ENCODE results near the gene THADA. TPM values are rescaled to one million over a fixed set of nuclear protein-coding genes. Genes with fewer than 3 reads are reported as not detected.

Gene THADA
- total and polyA plus RNA-seq, 12 donors: 7.5 to 18.0 (median 15.2) TPM

DNA sequence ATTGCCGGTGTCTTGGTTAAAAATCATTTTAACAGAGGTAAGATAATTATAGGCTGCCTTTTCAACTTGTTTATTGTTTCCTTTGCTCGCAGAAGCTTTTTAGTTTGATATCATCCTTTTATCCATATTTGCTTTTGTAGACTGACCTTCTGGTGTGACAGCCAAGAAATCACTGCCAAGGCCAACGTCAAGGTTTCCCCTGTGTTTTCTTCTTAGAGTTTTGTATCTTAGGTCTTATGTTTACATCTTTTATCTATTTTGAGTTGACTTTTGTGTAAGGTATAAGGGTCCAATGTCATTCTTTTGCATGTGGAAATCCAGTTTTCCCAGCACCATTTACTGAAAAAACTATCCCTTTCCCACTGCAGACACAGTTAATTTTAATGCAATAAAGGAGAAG lies 240.4 kb downstream of the THADA start:
- no peaks in the 10 kb centered on the region for H3K36me3 ChIP-seq
- no peaks in the 10 kb centered on the region for H3K27me3 ChIP-seq
- DNase-seq: no peak
- H3K4me3 ChIP-seq: no peak overlapping the region
- H3K4me1 ChIP-seq: peaks cover 0 to 42% (median 8%) of the 10 kb centered on the region in 9 donors
- no peak for ATAC-seq
- TF ChIP-seq, protein P1, sequence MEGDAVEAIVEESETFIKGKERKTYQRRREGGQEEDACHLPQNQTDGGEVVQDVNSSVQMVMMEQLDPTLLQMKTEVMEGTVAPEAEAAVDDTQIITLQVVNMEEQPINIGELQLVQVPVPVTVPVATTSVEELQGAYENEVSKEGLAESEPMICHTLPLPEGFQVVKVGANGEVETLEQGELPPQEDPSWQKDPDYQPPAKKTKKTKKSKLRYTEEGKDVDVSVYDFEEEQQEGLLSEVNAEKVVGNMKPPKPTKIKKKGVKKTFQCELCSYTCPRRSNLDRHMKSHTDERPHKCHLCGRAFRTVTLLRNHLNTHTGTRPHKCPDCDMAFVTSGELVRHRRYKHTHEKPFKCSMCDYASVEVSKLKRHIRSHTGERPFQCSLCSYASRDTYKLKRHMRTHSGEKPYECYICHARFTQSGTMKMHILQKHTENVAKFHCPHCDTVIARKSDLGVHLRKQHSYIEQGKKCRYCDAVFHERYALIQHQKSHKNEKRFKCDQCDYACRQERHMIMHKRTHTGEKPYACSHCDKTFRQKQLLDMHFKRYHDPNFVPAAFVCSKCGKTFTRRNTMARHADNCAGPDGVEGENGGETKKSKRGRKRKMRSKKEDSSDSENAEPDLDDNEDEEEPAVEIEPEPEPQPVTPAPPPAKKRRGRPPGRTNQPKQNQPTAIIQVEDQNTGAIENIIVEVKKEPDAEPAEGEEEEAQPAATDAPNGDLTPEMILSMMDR (IDR thresholded peaks at IDR 0.05): no peak
- no peak overlapping the region for H3K27ac ChIP-seq
- no peaks in the 10 kb centered on the region for H3K9me3 ChIP-seq
- WGBS, 2 donors: 74 to 77% methylated on average over 3 of the region's 3 CpGs
- intact Hi-C loops (cut with DNase I): no loop called here

DNA sequence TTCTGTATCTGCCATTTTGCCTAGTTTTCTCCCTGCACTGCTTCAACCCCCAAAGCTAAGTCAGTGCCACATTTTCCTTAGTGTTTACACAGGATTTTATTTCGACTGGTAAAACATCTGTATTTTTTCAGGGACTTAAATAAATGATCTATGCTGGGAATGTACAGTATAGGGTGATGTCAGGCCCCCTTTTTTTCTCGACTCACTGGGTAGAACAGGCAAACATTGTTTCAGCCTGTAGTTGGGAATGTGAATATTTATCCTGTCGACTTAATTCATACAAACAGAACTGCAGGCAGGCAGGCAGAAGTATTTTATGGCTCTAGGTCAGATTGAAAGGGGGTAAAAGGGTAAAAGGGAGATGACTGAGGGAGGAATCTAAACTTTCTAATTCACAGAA lies 245.9 kb downstream of the THADA start:
- H3K27me3 ChIP-seq: no peaks in the 10 kb centered on the region
- ATAC-seq (no peak), DNase-seq (no peak)
- WGBS, 2 donors: 61 to 65% methylated on average over 3 of the region's 3 CpGs
- peak overlapping the region in 5 of 10 donors; percentile 31 to 85 (median 82) for H3K27ac ChIP-seq
- no peak overlapping the region for H3K4me3 ChIP-seq
- TF ChIP-seq, protein P1 (IDR thresholded peaks at IDR 0.05): no peak
- no peaks in the 10 kb centered on the region for H3K9me3 ChIP-seq
- peaks cover 14 to 69% (median 45%) of the 10 kb centered on the region in 9 donors for H3K4me1 ChIP-seq
- intact Hi-C loops (cut with DNase I): no loop called here
- no peaks in the 10 kb centered on the region for H3K36me3 ChIP-seq

DNA sequence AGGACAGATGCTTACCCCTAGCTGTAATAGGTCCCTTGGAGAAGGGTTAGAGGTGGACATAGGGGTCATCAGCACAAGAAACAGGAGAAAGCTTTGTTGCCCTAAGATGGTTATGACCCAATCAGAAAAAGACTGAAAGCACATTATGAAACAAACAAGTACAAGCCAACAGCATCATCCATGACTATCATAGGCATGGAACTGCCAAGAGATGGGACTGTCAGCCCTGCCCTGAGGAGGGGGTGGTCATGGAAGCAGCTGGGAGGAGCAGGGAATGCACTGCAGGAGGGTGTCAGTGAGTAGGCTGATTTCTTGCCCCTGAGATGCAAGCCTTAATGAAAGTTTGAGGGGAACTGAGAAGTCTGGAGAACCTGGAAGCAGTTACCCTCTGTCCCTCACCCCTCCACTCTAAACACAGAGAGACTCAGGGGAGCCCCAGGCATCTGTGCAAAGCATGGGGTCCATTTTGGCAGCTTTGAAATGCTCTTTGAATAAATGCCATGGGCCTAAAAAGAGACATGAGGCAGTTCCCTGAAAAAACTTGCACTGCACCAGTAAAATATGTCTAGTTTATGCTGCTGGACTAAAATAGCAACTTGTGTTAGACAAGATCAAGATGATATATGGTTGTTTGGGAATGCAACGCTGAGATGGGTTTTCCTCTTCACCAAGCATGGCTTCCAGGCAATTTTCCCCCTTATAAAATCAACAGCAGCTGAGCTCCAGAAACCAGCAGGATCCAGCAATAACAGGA lies 246.8 kb downstream of the THADA start:
- H3K4me1 ChIP-seq: peaks cover 22 to 77% (median 53%) of the 10 kb centered on the region in 9 donors

DNA sequence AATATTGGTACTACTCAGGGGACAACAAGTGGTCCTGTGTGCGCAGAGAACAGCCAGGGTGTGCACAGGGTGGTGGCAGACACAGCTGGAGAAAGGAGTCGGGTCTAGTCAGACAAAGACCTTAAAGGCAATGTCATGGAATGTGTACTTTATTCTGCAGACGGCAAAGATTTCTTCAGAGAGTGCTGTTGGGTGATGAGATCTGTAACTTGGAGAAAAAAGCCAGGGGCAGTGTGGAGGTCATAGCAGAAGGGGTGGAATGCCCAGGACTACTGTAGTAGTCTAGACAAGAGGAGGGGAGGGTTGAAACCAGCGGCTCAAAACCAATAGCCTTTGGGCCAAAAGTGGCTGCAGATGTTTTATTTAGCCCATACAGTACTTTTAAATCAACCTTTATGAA lies 248.1 kb downstream of the THADA start:
- H3K4me3 ChIP-seq: no peak overlapping the region
- TF ChIP-seq, protein P1 (IDR thresholded peaks at IDR 0.05): no peak
- intact Hi-C loops (cut with DNase I): no loop called here
- 52 to 64% methylated on average over 4 of the region's 4 CpGs for WGBS, 2 donors
- H3K9me3 ChIP-seq: no peaks in the 10 kb centered on the region
- H3K27ac ChIP-seq: peak overlapping the region in 8 of 10 donors; percentile 43 to 85 (median 83)
- H3K27me3 ChIP-seq: no peaks in the 10 kb centered on the region
- H3K4me1 ChIP-seq: peaks cover 22 to 91% (median 67%) of the 10 kb centered on the region in 9 donors
- DNase-seq (no peak), ATAC-seq (no peak)
- peaks cover 0 to 6% (median 0%) of the 10 kb centered on the region in 9 donors for H3K36me3 ChIP-seq

More for the DNA sequence above, 246.8 kb downstream of the THADA start:
- Histone ChIP-seq H3K27ac (peak overlapping the region in 8 of 10 donors; percentile 29 to 85 (median 62)), H3K4me3 (no peak overlapping the region), H3K36me3 (no peaks in the 10 kb centered on the region), H3K27me3 (no peaks in the 10 kb centered on the region), H3K9me3 (no peaks in the 10 kb centered on the region)
- DNase-seq: no peak
- intact Hi-C loops (cut with DNase I): no loop called here
- WGBS, 2 donors: 27 to 34% methylated on average over 1 of the region's 1 CpG
- TF ChIP-seq, protein P1 (IDR thresholded peaks at IDR 0.05): no peak
- peak in 5 of 8 donors; percentile 8 to 56 (median 19) for ATAC-seq

All from heart right ventricle (tissue), 16 donors.